GM23248 (cell line): ENCODE measurements around the gene CADPS2.

Source experiments
- EZH2 ChIP-seq: fragments of 200-600 bp; sonication (generic); IDR thresholded peaks from 2 replicates; pipeline ENCODE4 v1.6.1; 2018; ENCODE audit warnings: antibody characterized with exemption, mild to moderate bottlenecking; ENCODE audit not compliant: insufficient read depth, poor library complexity, severe bottlenecking
- EZH2phosphoT487 ChIP-seq: fragments of 200-600 bp; sonication (generic); IDR thresholded peaks from 2 replicates; pipeline ENCODE4 v1.6.1; 2018; ENCODE audit warnings: antibody characterized with exemption, moderate library complexity, mild to moderate bottlenecking, low read depth; ENCODE audit not compliant: insufficient read depth

DNA sequence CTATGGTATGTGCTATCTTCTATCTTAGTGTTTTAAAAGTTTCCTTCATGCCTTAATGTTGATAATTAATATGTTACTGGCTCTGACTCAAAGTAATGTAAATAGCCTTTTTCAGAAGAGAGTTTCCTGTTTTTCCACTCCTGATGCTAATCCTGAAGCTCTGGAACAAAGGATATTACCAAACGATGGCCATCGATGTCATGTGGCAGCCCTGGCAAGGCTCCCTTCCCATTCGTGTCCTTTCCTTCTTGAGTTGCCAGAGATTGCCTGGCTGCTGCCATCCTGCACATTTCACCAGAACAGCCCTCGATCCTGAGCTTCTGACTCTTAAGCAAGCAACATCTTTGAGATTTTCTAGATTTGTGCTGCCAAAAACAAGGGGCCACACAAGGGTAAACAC lies 233.4 kb downstream of the CADPS2 start:
- TF ChIP-seq EZH2 (no peak), EZH2phosphoT487 (no peak)
